H1 (cell line): ENCODE measurements around the gene PRRT2.

Experiments used
- CBX5 ChIP-seq: fragments of 300-800, 300-1000 bp; sonication (generic); IDR thresholded peaks from 2 replicates; pipeline ENCODE4 v1.7.1; 2016; ENCODE audit warnings: antibody characterized with exemption, low read length, low read depth
- CBX8 ChIP-seq: fragments of 300-800, 300-1000 bp; sonication (generic); IDR thresholded peaks from 2 replicates; pipeline ENCODE4 v1.7.1; 2016; ENCODE audit warnings: low read depth, low read length, borderline replicate concordance
- CHD2 ChIP-seq: IDR thresholded peaks from 2 replicates; pipeline ENCODE4 v1.6.1; 2012; ENCODE audit warnings: low read length, improper control_type of control experiment
- CREB1 ChIP-seq: IDR thresholded peaks from 2 replicates; pipeline ENCODE4 v1.6.1; 2012; ENCODE audit warnings: inconsistent platforms
- CTCF ChIP-seq, 3 experiments: IDR thresholded peaks; 1 replicate in 2 of 3; 2 replicates in 1 of 3; pipeline versions ENCODE4 v1.5.1 to v1.6.1; 2011; ENCODE audit warnings: low read length in 3 of 3, mild to moderate bottlenecking in 3 of 3, inconsistent platforms in 2 of 3, low read depth in 1 of 3, moderate library complexity in 1 of 3; ENCODE audit not compliant: insufficient read depth in 1 of 3; ENCODE audit errors: control extremely low read depth in 1 of 3
- EP300 ChIP-seq, 2 experiments: IDR thresholded peaks; 1 replicate in 1 of 2; 2 replicates in 1 of 2; pipeline ENCODE4 v1.6.1; 2011 to 2012; ENCODE audit warnings: low read depth in 2 of 2, low read length in 2 of 2, mild to moderate bottlenecking in 2 of 2, borderline replicate concordance in 1 of 2, inconsistent platforms in 1 of 2, moderate library complexity in 1 of 2
- EZH2 ChIP-seq: fragments of 200-600 bp; sonication (generic); IDR thresholded peaks from 2 replicates; pipeline ENCODE4 v1.7.1; 2012; ENCODE audit warnings: low read depth, mild to moderate bottlenecking, moderate library complexity, low read length, inconsistent platforms; ENCODE audit not compliant: severe bottlenecking
- RFX5 ChIP-seq: IDR thresholded peaks from 2 replicates; pipeline ENCODE4 v1.6.1; 2011; ENCODE audit warnings: low read depth, low read length, improper control_type of control experiment, borderline replicate concordance
- SIX5 ChIP-seq: IDR thresholded peaks from 2 replicates; pipeline ENCODE4 v1.6.1; 2011; ENCODE audit warnings: mild to moderate bottlenecking, low read depth, low read length
- SRF ChIP-seq: IDR thresholded peaks from 2 replicates; pipeline ENCODE4 v1.6.1; 2011; ENCODE audit warnings: mild to moderate bottlenecking, low read depth, low read length, moderate library complexity
- TAF1 ChIP-seq: IDR thresholded peaks from 2 replicates; pipeline ENCODE4 v1.6.1; 2011; ENCODE audit warnings: mild to moderate bottlenecking, low read depth, low read length
- USF2 ChIP-seq: IDR thresholded peaks from 2 replicates; pipeline ENCODE4 v1.6.1; 2011; ENCODE audit warnings: low read length, improper control_type of control experiment

GRCh38 chr16:29862884-29863668, 51.1 kb downstream of the PRRT2 start, which contains the start of gene CDIPT:
- TF ChIP-seq CHD2 (0 out of 2 replicates have a peak, but pooled peaks have one; percentile 37), EP300 (IDR thresholded peaks at IDR 0.05; ENCODE audit: borderline replicate concordance in 1 of 2, low read depth in 2 of 2, low read length in 2 of 2) (peak in 1 of 2 experiments; percentile 99; a peak in 2 of 3 replicates), TAF1 (peak; percentile 86), CTCF (IDR thresholded peaks at IDR 0.05; ENCODE audit: control extremely low read depth in 1 of 3, insufficient read depth in 1 of 3, low read depth in 1 of 3, low read length in 3 of 3) (peak; percentile 73 to 94 (median 78)), SIX5 (peak; percentile 57), CREB1 (peak; percentile 90), CBX8 (no peak), EZH2 (no peak), RFX5 (no peak), CBX5 (no peak), SRF (no peak), USF2 (0 out of 2 replicates have a peak, but pooled peaks have one; percentile 10)
